ENCODE data around the gene CASKIN2.
"Not testable (repeated sequence)": the region's sequence is repeated elsewhere in the genome, so short reads cannot be mapped to it uniquely, and the experiment has no call there.

Gene CASKIN2

GRCh38 chr17:75494326-75494877 is 20.9 kb downstream of the CASKIN2 start:
- DNase-seq (ENCODE audit: low read depth, low spot score) = no peak
- H3K27ac ChIP-seq = no peak overlapping the region

DNA sequence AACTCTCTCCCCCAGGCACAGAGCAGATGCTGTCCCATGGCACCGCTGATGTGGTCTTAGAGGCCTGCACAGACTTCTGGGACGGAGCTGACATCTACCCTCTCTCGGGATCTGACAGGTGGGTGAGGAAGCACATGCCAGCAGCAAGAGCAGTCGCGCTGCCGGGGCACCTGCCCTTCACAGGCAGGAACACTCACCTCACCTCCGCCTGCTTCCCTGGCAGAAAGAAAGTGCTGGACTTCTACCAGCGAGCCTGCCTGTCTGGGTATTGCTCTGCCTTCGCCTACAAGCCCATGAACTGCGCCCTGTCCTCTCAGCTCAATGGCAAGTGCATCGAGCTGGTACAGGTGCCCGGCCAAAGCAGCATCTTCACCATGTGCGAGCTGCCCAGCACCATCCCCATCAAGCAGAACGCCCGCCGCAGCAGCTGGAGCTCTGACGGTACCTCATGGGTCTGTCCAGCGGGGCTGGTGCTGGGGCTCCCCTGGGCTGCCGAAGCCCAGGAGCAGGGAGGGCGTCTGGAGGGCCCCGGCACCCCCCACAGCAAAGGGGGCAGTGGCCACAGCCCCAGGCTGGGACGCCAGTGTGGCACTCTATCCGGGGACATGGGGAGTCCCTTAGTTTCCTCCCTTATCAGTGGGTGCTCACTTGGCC is 21.7 kb downstream of the CASKIN2 start:
- H3K27ac ChIP-seq = no peak overlapping the region
- DNase-seq (ENCODE audit: low read depth, low spot score) = no peak

DNA sequence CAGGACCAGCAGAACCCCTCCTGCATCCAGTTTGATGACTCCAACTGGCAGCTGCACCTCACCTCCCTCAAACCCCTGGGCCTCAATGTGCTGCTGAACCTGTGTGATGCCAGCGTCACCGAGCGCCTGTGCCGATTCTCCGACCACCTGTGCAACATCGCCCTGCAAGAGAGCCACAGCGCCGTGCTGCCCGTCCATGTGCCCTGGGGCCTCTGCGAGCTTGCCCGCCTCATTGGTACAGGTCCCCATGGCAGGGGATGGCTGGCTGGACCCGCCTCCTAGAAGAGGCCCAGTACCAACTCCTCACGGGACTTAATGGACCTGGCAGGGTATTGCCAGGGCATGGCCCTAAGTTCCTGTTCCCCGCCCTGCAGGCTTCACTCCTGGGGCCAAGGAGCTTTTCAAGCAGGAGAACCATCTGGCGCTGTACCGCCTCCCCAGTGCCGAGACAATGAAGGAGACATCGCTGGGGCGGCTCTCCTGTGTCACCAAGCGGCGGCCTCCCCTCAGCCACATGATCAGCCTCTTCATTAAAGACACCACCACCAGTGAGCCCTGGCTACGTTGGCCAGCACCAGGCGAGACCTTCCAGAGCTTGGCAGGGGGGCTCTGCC is 22.7 kb downstream of the CASKIN2 start:
- DNase-seq (ENCODE audit: low read depth, low spot score) = no peak
- no peak overlapping the region for H3K27ac ChIP-seq

DNA sequence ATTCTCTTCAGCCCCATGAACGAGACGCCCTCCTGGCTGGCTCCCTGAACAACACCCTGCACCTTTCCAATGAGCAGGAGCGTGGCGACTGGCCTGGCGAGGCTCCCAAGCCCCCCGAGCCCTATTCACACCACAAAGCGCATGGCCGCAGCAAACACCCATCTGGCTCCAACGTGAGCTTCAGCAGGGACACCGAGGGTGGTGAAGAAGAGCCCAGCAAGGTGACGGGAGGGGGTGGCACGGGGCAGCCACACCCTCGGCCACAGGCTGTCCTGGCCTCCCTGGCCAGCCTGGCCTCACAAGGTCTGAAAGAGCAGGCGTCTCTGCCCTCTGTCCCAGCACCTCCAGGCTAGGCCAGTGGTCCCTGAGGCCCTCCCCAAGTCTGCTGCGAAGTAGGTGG is 23.7 kb downstream of the CASKIN2 start:
- DNase-seq (ENCODE audit: low read depth, low spot score) = no peak
- no peak overlapping the region for H3K27ac ChIP-seq

DNA sequence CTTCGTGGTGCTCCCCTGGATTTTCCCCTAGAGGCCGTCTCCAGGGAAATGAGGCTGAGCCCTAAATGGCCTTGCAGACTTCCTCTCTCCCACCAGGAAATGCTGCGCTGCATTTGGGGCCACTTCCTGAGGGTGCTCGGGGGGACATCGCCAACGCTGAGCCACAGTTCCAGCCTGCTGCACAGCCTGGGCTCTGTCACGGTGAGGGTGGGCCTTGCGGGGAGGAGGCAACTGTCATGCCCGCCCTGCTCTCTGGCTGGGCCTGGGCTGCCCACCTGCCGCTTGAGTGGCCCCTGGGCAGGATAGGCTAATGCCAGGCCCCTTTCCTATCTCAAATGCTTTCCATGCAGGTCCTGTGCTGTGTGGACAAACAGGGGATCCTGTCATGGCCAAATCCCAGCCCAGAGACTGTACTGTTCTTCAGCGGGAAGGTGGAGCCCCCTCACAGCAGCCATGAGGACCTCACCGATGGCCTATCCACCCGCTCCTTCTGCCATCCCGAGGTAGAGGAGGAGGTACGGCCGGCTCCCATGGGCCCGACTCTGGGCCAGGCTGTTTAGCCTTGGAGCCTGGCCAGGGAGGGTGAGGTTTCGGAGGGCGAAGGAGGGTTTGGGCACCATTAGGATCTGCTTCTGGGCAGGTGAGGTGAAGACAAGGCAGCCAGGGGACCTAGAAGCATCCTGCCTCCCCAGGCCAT is 24.2 kb downstream of the CASKIN2 start:
- H3K27ac ChIP-seq = no peak overlapping the region
- DNase-seq (ENCODE audit: low read depth, low spot score) = no peak

DNA sequence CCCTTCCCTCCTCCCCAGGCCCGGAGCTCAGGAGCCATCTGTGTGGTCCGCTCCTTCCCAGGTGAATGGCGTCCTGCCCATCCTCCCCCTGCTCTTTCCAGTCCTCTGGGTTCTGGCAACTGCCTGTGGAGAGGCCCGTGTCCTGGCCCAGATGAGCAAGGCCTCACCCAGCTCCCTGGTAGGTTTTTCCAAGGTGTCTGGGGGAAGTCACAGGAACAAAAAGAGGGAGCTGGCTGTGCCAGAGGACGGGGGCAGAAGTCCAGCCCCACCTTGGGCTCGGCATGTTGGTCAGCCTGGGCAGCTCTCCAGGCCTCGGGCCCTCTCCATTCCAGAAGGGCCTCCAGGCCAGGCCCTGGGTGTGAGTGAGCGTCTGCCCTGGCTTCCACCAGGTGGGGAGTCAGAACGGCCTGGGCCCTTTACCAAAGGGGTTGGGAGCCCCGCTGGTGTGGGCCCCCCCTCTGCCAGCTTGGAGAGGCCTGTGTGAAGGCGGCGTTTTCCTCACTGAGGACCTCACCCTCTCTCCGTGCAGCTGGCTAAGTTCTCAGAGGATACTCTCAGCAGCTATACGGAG is 25.1 kb downstream of the CASKIN2 start:
- no peak overlapping the region for H3K27ac ChIP-seq
- no peak for DNase-seq (ENCODE audit: low read depth, low spot score)

DNA sequence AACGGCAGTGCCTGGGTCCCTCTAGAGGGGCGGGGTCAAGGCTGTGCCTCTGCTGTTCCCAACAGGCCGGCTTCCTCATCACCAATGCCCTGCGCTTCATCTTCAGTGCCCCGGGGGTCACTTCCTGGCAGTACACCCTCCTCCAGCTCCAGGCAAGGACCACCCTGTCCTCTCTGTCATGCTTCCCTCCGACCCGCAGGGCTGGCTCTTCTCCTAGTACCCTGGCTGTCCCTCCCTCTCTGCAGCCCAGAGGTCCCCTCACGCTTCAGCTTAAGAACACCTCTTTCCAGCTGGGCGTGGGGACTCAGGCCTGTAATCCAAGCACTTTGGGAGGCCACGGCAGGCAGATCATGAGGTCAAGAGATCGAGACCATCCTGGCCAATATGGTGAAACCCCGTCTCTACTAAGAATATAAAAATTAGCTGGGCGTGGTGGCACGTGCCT is 25.8 kb downstream of the CASKIN2 start:
- no peak overlapping the region for H3K27ac ChIP-seq

DNA sequence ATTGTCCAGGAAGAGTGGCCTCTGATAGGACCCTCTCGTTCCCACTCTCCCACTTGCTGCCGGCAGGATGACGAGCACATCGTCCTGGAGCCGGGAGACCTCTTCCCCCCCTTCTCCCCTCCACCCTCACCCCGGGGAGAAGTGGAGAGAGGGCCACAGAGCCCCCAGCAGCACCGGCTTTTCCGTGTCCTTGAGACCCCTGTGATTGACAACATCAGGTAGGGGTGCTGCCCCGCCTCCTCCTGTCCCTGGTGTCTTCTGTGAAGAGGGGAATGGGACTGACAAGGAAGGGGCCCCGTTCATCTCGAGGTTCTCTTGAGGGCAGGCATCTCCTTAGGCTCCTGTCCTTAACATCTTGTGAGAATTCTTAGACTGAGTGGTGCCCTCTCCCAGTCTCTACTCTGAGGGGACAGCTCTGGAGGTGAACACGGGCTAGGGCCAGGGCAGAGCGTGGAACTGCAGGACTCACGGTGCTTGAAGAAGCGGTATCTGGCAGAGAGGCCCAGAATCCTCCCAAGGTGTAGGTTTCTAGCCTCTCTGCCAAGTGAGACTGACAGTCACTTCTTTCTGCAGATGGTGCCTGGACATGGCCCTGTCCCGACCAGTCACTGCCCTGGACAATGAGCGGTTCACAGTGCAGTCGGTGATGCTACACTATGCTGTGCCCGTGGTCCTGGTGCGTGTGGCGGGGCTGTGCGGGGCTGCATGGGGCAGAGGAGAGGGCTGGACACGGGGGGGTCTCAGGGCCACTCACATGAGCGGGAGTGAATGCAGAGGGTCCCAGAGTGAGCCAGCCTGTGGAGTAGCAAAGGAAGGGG is 26.4 kb downstream of the CASKIN2 start:
- H3K27ac ChIP-seq = no peak overlapping the region
- no peak for DNase-seq (ENCODE audit: low read depth, low spot score)

More for the DNA sequence above, 25.8 kb downstream of the CASKIN2 start:
- DNase-seq (ENCODE audit: low read depth, low spot score) = no peak

GRCh38 chr17:75487351-75488070 is 27.8 kb downstream of the CASKIN2 start:
- no peak overlapping the region for H3K27ac ChIP-seq

GRCh38 chr17:75486951-75487350 is 28.4 kb downstream of the CASKIN2 start:
- DNase-seq (ENCODE audit: low read depth, low spot score) = no peak
- no peak overlapping the region for H3K27ac ChIP-seq

More at GRCh38 chr17:75487351-75488070, 27.8 kb downstream of the CASKIN2 start:
- no peak for DNase-seq (ENCODE audit: low read depth, low spot score)

DNA sequence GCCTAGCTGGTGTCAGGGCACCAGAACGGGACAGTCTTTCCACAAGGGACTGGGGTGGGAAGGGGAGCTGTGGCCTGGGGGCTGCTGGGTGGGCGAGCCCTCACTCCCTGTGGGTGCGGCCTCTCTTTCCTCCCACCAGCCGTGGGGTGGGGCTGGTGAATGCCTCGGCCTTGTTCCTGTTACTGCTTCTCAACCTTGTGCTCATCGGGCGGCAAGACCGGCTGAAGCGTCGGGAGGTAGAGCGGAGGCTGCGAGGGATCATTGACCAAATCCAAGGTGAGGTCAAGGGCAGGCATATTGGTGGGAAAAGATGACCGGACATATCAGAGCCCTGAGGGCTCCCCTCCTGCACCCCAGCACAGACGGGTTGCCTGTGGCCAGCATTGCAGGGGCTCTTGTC is 29.2 kb downstream of the CASKIN2 start:
- no peak overlapping the region for H3K27ac ChIP-seq
- no peak for DNase-seq (ENCODE audit: low read depth, low spot score)

DNA sequence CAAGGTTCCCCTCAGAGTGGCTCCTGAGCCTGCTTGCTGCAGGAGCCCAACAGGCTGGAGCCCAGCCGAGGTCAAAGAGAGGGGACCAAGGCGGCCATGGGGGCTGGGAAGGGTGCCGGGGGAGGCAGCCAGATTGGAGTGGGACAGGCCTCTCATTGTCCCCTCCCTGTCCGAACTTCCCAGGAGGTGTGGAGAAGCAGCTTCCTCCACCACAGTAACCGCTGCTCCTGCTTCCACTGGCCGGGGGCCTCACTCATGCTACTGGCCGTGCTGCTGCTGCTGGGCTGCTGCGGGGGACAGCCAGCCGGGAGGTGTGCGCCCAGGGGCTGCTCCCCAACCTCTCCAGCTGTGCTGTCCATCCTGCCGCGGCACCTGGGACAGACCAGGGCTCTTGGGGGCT is 29.6 kb downstream of the CASKIN2 start:
- DNase-seq (ENCODE audit: low read depth, low spot score) = no peak
- H3K27ac ChIP-seq = no peak overlapping the region

DNA sequence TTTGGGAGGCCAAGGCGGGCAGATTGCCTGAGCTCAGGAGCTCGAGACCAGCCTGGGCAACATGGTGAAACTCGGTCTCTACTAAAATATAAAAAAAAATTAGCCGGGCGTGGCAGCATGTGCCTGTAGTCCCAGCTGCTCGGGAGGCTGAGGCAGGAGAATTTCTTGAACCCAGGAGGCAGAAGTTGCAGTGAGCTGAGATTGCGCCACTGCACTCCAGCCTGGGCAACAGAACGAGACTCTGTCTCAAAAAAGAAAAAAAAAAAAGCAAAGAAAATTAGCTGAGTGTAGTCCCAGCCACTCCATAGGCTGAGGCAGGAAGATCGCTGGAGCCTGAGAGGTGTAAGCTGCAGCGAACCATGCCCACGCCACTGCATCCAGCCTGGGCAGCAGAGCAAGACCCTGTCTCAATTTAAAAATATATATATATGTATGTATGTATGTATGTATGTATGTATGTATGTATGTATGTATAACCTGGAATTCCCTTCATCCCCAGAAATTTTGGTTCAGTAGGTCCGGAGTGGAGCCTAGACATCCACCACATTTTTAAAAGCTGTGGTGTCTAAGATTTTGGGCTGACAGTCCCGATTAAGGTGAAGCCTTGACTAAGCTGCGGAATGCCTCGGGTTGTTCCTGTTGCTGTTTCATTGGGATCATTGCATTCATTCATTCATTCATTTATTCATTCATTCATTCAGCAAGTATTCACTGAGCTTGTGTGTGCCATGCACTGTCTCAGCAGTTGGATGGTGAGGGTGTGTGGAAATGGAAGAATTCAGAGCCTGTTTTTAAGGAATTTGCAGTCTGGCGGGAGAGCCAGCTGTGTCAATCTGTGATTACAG is 33.0 kb downstream of the CASKIN2 start:
- H3K27ac ChIP-seq = no peak overlapping the region
- no peak for DNase-seq (ENCODE audit: low read depth, low spot score)

GRCh38 chr17:75481194-75482068 is 33.9 kb downstream of the CASKIN2 start:
- DNase-seq (ENCODE audit: low read depth, low spot score) = no peak
- H3K27ac ChIP-seq = no peak overlapping the region

DNA sequence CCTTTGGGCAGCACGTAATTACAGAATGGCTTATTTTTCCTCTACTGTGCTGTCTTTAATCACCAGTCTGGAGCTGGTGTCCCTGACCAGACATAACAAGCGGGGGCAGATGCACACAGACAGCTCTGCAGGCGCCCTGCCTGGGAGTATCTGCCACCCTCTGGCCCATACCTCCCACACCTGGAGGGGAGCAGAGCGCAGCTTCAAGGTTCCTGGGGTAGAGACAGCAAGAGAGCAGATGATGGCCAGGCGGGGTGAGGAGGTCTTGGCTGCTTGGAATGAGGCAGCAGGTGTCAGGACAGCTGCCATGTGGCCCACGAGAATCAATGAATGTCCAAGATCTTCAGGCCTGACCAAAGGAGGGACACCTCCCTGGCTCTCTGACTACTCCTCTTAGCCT is 35.1 kb downstream of the CASKIN2 start:
- no peak for DNase-seq (ENCODE audit: low read depth, low spot score)
- no peak overlapping the region for H3K27ac ChIP-seq

DNA sequence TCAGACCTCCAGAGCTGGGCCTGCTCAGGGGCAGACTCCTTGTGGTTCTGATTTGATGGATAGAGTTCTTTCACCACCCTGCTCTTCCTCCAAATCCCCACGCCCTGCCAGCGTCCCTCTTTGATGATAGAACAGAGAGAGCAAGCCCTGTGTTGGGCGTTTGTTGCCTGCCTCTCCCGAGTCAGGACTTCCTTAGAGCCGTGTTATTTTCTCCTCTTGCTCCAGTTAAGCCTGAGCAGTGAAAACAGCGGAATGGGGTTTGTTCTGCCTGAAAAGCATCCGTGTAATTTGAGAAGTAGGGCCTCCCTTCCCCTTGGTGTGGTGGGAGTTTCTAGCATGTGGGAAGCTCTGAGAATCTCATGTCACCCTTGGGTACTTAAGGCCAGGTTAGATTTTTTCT is 36.8 kb downstream of the CASKIN2 start:
- H3K27ac ChIP-seq = no peak overlapping the region
- no peak for DNase-seq (ENCODE audit: low read depth, low spot score)

- not testable (repeated sequence) for H3K27ac ChIP-seq; DNase-seq (ENCODE audit: low read depth, low spot score)
These were observed 37.9 kb downstream of the CASKIN2 start for GRCh38 chr17:75477490-75477862.

Measured in epithelial cell of prostate (primary cell).